ENCODE data around the gene TGFA.

Gene TGFA

GRCh38 chr2:70463997-70464396, 89.6 kb downstream of the TGFA start:
- no peak overlapping the region for H3K4me3 ChIP-seq (ENCODE audit: low read length)
- TF ChIP-seq ZNF274 (IDR thresholded peaks at IDR 0.05; ENCODE audit: low read depth, low read length) = no peak

- no peak overlapping the region for H3K4me3 ChIP-seq (ENCODE audit: low read length)
- TF ChIP-seq ZNF274 (IDR thresholded peaks at IDR 0.05; ENCODE audit: low read depth, low read length) = no peak
Measured at GRCh38 chr2:70463581-70463980, 90.0 kb downstream of the TGFA start.

GRCh38 chr2:70461981-70462876, 91.4 kb downstream of the TGFA start:
- no peak overlapping the region for H3K4me3 ChIP-seq (ENCODE audit: low read length)
- no peak for TF ChIP-seq ZNF274 (IDR thresholded peaks at IDR 0.05; ENCODE audit: low read depth, low read length)

- no peak overlapping the region for H3K4me3 ChIP-seq (ENCODE audit: low read length)
- no peak for TF ChIP-seq ZNF274 (IDR thresholded peaks at IDR 0.05; ENCODE audit: low read depth, low read length)
Measured at GRCh38 chr2:70461414-70461813, 92.2 kb downstream of the TGFA start.

GRCh38 chr2:70460333-70460732, 93.3 kb downstream of the TGFA start:
- no peak overlapping the region for H3K4me3 ChIP-seq (ENCODE audit: low read length)
- TF ChIP-seq ZNF274 (IDR thresholded peaks at IDR 0.05; ENCODE audit: low read depth, low read length) = no peak

GRCh38 chr2:70458661-70459060, 95.0 kb downstream of the TGFA start:
- no peak overlapping the region for H3K4me3 ChIP-seq (ENCODE audit: low read length)
- TF ChIP-seq ZNF274 (IDR thresholded peaks at IDR 0.05; ENCODE audit: low read depth, low read length) = no peak

GRCh38 chr2:70456585-70457495, 96.8 kb downstream of the TGFA start:
- TF ChIP-seq ZNF274 (IDR thresholded peaks at IDR 0.05; ENCODE audit: low read depth, low read length) = no peak
- no peak overlapping the region for H3K4me3 ChIP-seq (ENCODE audit: low read length)

GRCh38 chr2:70454936-70455544, 98.6 kb downstream of the TGFA start:
- TF ChIP-seq ZNF274 (IDR thresholded peaks at IDR 0.05; ENCODE audit: low read depth, low read length) = no peak
- H3K4me3 ChIP-seq (ENCODE audit: low read length) = no peak overlapping the region

GRCh38 chr2:70450641-70451250, 102.9 kb downstream of the TGFA start:
- no peak overlapping the region for H3K4me3 ChIP-seq (ENCODE audit: low read length)
- no peak for TF ChIP-seq ZNF274 (IDR thresholded peaks at IDR 0.05; ENCODE audit: low read depth, low read length)

GRCh38 chr2:70448041-70448440, 105.6 kb downstream of the TGFA start:
- TF ChIP-seq ZNF274 (IDR thresholded peaks at IDR 0.05; ENCODE audit: low read depth, low read length) = no peak
- no peak overlapping the region for H3K4me3 ChIP-seq (ENCODE audit: low read length)

- no peak overlapping the region for H3K4me3 ChIP-seq (ENCODE audit: low read length)
- no peak for TF ChIP-seq ZNF274 (IDR thresholded peaks at IDR 0.05; ENCODE audit: low read depth, low read length)
Measured at GRCh38 chr2:70443726-70444125, 109.9 kb downstream of the TGFA start.

- TF ChIP-seq ZNF274 (IDR thresholded peaks at IDR 0.05; ENCODE audit: low read depth, low read length) = no peak
Measured at GRCh38 chr2:70443078-70443465, 110.6 kb downstream of the TGFA start.

GRCh38 chr2:70442301-70443077, 111.1 kb downstream of the TGFA start:
- H3K4me3 ChIP-seq (ENCODE audit: low read length) = no peak overlapping the region
- TF ChIP-seq ZNF274 (IDR thresholded peaks at IDR 0.05; ENCODE audit: low read depth, low read length) = no peak

More at GRCh38 chr2:70443078-70443465, 110.6 kb downstream of the TGFA start:
- no peak overlapping the region for H3K4me3 ChIP-seq (ENCODE audit: low read length)
